Epithelial cell of proximal tubule (primary cell): ENCODE results near the gene POLR3E. TPM values are rescaled to one million over a fixed set of nuclear protein-coding genes. Genes with fewer than 3 reads are reported as not detected.

ENCODE experiments used
- DNase-seq: peaks from one replicate; pipeline ENCODE4 v3.0.0-alpha.2; 2011; ENCODE audit warnings: low read depth
- H3K4me3 ChIP-seq: 2 replicates; pipeline ENCODE4 v1.5.1; 2011; ENCODE audit warnings: low read depth, mild to moderate bottlenecking, low read length
- total RNA-seq: library from RNA; depleted of rRNA; stranded (reverse); fragments of >200 nt; gene quantifications from 2 replicates; pipeline ENCODE4 v1.2.3, GENCODE V29; 2015
- TF ChIP-seq, protein P1 (sequence below): conservative IDR thresholded peaks from 2 replicates; pipeline ENCODE4 v1.5.1; 2012; ENCODE audit warnings: low read depth, mild to moderate bottlenecking, low read length

Gene POLR3E
- total RNA-seq, 1 donor from 2014 or later: 31.2 TPM

DNA sequence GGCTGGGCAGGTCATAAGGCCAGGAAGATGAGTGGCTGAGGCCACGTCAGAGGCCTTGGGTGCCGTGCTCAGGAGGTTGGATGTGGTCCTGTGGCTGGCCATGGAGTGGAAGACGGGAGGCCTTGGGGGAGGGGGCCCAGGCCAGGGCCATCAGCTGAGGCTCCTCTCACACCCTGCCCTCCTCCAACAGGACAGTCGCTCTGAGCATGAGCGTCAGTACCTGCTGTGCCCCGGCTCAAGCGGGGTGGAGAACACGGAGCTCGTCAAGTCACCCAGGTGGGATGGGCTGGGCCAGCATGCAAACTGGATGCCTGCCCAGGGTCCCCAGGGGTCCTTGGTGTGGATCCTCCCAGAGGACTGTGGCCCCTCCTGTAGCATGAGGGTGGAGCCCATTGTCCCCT is 19.2 kb downstream of the POLR3E start:
- TF ChIP-seq, protein P1, sequence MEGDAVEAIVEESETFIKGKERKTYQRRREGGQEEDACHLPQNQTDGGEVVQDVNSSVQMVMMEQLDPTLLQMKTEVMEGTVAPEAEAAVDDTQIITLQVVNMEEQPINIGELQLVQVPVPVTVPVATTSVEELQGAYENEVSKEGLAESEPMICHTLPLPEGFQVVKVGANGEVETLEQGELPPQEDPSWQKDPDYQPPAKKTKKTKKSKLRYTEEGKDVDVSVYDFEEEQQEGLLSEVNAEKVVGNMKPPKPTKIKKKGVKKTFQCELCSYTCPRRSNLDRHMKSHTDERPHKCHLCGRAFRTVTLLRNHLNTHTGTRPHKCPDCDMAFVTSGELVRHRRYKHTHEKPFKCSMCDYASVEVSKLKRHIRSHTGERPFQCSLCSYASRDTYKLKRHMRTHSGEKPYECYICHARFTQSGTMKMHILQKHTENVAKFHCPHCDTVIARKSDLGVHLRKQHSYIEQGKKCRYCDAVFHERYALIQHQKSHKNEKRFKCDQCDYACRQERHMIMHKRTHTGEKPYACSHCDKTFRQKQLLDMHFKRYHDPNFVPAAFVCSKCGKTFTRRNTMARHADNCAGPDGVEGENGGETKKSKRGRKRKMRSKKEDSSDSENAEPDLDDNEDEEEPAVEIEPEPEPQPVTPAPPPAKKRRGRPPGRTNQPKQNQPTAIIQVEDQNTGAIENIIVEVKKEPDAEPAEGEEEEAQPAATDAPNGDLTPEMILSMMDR: no peak
- no peak for DNase-seq
- no peak overlapping the region for H3K4me3 ChIP-seq

GRCh38 chr16:22317001-22317530 is 19.9 kb downstream of the POLR3E start:
- H3K4me3 ChIP-seq: no peak overlapping the region
- no peak for DNase-seq
- TF ChIP-seq, protein P1: no peak

- DNase-seq: no peak
- H3K4me3 ChIP-seq: no peak overlapping the region
- TF ChIP-seq, protein P1: no peak
Measured at GRCh38 chr16:22317625-22318024, 20.4 kb downstream of the POLR3E start.

DNA sequence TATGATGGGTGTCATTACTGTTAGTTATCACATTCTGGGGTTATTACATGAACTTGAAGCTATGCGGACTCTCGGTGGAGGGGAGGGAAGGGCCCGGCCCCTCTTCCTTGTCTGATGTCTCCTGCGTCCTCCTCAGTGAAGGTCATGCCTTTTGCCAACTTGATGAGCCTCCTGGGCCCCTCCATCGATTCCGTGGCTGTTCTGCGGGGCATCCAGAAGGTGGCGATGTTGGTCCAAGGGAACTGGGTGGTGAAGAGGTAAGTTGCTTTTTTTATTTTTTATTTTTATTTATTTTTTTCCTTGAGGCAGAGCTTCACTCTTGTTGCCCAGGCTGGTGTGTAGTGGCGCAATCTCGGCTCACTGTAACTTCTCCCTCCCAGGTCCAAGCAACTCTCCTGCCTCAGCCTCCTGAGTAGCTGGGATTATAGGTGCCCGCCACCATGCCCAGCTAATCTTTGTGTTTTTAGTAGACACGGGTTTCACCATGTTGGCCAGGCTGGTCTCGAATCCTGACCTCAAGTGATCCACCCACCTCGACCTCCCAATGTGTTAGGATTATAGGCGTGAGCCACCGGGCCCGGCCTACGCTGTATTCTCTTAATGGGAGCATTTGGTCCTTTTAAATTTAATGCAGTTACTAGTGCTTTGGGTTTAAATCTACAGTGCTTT is 21.6 kb downstream of the POLR3E start:
- TF ChIP-seq, protein P1: peak; percentile 79
- no peak for DNase-seq

DNA sequence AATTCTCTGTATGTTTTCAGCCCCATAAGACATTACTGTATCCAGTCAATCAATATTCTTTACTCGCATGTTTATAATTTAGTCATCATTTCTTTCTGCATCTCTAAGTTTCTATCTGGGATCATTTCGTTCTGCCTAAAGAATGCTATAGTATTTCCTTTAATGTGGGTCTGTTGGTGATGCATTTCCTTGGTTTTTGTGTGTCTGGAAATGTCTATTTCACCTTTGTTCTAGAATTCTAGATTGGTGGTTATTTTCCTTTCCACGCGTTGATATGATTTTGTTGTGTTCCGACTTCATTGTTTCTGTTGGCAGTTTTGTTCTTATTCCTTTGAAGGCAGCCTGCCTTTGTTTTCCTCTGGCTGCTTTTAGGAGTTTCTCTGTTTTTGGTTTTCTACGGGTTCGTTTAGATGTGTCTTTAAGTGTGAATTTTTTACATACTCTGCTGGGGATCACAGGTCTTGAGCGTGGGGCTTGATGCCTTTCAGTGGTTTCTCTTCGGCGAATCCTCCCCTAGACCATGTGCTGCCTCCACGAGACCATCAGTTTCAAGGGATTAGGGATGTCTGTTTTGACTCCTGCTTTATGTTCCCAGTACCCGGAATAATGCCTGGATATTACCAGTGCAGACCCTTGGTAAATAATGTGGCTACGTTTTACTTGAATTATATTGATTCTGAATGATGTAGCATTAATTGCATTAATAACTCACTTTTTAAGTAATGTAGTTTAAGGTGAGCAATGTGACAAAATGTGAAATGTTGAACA is 23.5 kb downstream of the POLR3E start:
- no peak overlapping the region for H3K4me3 ChIP-seq
- TF ChIP-seq, protein P1: no peak
- no peak for DNase-seq

More for the DNA sequence above, 21.6 kb downstream of the POLR3E start:
- no peak overlapping the region for H3K4me3 ChIP-seq

DNA sequence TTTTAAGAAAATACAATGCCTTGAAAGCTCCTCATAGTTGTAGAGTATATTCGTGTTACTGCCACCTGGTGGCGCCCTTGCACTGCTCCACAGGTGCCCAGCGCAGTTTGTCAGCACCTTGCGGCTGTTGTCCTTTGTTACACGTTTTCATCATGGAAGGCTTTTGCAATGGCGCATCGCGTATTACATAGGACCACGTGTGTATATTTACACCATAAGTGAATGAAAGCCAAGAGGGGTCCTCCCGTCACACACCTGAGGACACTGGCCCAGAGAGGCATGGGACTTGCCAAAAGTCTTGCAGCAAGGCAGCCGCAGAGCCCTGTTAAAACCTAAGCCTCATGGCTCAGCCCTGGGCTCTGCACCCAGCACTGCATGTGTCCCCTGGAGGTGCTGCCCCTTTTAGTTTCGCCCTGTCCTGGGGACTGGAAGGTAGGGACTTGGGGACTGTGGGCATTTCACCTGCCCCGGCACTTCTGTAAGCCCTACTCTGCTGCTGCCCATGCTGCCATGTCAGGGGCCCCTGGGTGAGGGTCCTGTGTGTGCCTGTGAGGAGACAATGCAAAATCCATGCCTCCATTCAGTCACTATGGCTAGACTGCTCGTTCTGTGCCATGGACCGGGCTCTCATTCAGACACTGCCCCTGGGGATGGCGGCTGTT is 24.3 kb downstream of the POLR3E start:
- TF ChIP-seq, protein P1: peak; percentile 93
- no peak for DNase-seq
- H3K4me3 ChIP-seq: no peak overlapping the region
